SK-N-MC (cell line): ENCODE measurements around the gene COX7A2.

ENCODE experiments used
- DNase-seq: peaks from one replicate; pipeline ENCODE4 v3.0.0-alpha.2; 2011; ENCODE audit warnings: low read depth, low spot score
- H3K27ac ChIP-seq: fragments of 200-600 bp; sonication (generic); 2 replicates; pipeline ENCODE4 v1.5.1; 2016; ENCODE audit warnings: mixed run types
- H3K36me3 ChIP-seq: fragments of 200-600 bp; sonication (generic); 2 replicates; pipeline ENCODE4 v1.6.1; 2017; ENCODE audit warnings: antibody characterized with exemption, low read length, mixed read lengths; ENCODE audit not compliant: insufficient read depth
- H3K4me3 ChIP-seq: fragments of 200-600 bp; sonication (generic); 2 replicates; pipeline ENCODE4 v1.5.1; 2016
- H3K9ac ChIP-seq: fragments of 200-600 bp; sonication (generic); 2 replicates; pipeline ENCODE4 v1.8.0; 2017; ENCODE audit warnings: mixed run types, mixed read lengths; ENCODE audit not compliant: insufficient read length
- H3K9me3 ChIP-seq: fragments of 200-600 bp; sonication (generic); 2 replicates; pipeline ENCODE4 v1.6.1; 2017; ENCODE audit warnings: low read depth, mild to moderate bottlenecking, antibody characterized with exemption, low read length, moderate library complexity, mixed read lengths
- EZH2 ChIP-seq: fragments of 200-600 bp; sonication (generic); IDR thresholded peaks from one replicate; pipeline ENCODE4 v1.6.1; 2017; ENCODE audit warnings: antibody characterized with exemption
- FOXP2 ChIP-seq: optimal IDR thresholded peaks from 2 replicates; pipeline ENCODE3; 2011; ENCODE audit warnings: mild to moderate bottlenecking, moderate library complexity; ENCODE audit not compliant: insufficient read depth; ENCODE audit errors: extremely low read length, control extremely low read depth
- POLR2AphosphoS5 ChIP-seq: IDR thresholded peaks from 2 replicates; pipeline ENCODE4 v1.6.1; 2012; ENCODE audit warnings: mild to moderate bottlenecking, low read depth, low read length, borderline replicate concordance

Gene COX7A2

DNA sequence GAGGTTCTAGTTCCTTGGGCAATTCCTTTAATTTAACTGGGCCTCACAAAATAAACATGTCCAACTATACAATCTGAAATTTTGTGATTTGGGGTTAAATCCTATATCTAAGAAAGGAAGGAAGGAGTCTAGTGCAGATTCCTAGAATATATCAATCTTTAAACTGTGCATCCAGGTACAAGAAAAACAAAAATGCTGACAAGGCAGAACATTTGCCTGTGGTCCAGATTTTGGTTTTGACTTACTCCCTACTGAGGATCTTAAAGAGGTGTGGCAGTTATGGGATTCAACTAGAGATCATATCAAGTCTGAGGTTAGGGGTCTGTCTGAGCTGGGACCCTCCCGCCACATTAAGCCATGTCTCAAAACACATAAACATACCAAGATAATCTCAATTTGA lies 17.7 kb upstream of the COX7A2 start:
- DNase-seq, result no peak
- Histone ChIP-seq H3K9ac (no peak overlapping the region), H3K4me3 (no peak overlapping the region), H3K36me3 (peaks cover 16% of the 10 kb centered on the region), H3K9me3 (no peaks in the 10 kb centered on the region), H3K27ac (no peak overlapping the region)
- no peak for TF ChIP-seq EZH2
- TF ChIP-seq POLR2AphosphoS5, result no peak
- no peak for TF ChIP-seq FOXP2

- Histone ChIP-seq H3K9me3 (no peaks in the 10 kb centered on the region), H3K27ac (no peak overlapping the region), H3K36me3 (peaks cover 29% of the 10 kb centered on the region), H3K9ac (no peak overlapping the region), H3K4me3 (no peak overlapping the region)
- no peak for DNase-seq
- TF ChIP-seq POLR2AphosphoS5 (no peak), EZH2 (no peak), FOXP2 (no peak)
These were observed 13.9 kb upstream of the COX7A2 start for GRCh38 chr6:75257343-75258087.

DNA sequence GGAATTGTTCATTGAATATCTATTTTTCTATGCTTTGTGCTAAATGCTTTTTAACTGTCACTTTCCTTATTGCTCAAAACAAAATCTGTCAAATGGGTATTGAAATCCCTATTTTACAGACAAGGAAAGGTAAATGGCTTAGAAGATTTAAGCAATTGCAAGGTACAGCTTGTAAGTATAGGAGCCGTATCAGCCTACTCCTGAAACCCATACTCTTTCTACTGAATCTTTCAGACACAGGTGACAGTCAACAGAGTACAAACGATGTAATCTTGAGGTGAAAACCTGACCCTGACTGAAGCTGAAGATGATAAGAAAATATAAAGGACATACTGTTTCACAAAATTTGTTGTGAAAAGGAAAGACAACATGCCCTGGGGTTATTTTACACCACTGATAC lies 7.0 kb upstream of the COX7A2 start:
- TF ChIP-seq FOXP2 (no peak), POLR2AphosphoS5 (no peak), EZH2 (no peak)
- no peak for DNase-seq
- H3K9ac ChIP-seq, result no peak overlapping the region
- no peak overlapping the region for H3K4me3 ChIP-seq
- H3K9me3 ChIP-seq, result no peaks in the 10 kb centered on the region
- no peak overlapping the region for H3K27ac ChIP-seq
- H3K36me3 ChIP-seq, result peaks cover 9% of the 10 kb centered on the region; the same call in 1 of the 2 replicates

DNA sequence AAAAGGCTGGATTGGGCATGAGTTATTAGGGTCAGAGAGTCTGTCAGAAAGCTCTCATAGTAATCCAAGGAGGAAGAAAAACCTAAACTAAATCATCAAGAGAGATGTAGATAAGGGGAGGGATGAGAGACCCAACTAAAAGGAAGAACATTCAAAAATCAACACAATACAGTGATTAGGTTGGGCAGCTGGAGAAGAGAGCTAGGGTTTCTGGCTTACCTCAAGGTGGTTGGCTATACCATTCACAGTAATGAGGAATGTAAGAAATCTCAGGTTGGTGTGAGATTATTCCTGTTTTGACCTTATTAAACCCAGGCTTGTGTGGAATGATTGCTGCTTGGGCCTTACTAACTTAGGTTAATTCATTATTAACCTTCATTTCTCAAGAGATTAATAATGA lies 6.2 kb upstream of the COX7A2 start:
- no peaks in the 10 kb centered on the region for H3K9me3 ChIP-seq
- no peak overlapping the region for H3K9ac ChIP-seq
- peaks cover 5% of the 10 kb centered on the region; the same call in 1 of the 2 replicates for H3K36me3 ChIP-seq
- no peak overlapping the region for H3K4me3 ChIP-seq
- DNase-seq, result no peak
- TF ChIP-seq POLR2AphosphoS5 (no peak), EZH2 (no peak), FOXP2 (no peak)
- H3K27ac ChIP-seq, result no peak overlapping the region

- H3K27ac ChIP-seq, result no peak overlapping the region
- H3K4me3 ChIP-seq, result no peak overlapping the region
- no peak overlapping the region for H3K9ac ChIP-seq
- H3K36me3 ChIP-seq, result peaks cover 2% of the 10 kb centered on the region
- H3K9me3 ChIP-seq, result no peaks in the 10 kb centered on the region
- TF ChIP-seq POLR2AphosphoS5 (no peak), FOXP2 (no peak), EZH2 (no peak)
- DNase-seq, result no peak
These were observed 2.8 kb upstream of the COX7A2 start for GRCh38 chr6:75246386-75246785.

GRCh38 chr6:75244063-75244584 lies 523 bp upstream of the COX7A2 start:
- Histone ChIP-seq H3K27ac (peak overlapping the region; percentile 60), H3K9me3 (no peaks in the 10 kb centered on the region), H3K36me3 (peaks cover 22% of the 10 kb centered on the region), H3K9ac (peak overlapping the region; percentile 85), H3K4me3 (peak overlapping the region; percentile 82)
- no peak for DNase-seq
- no peak for TF ChIP-seq FOXP2
- TF ChIP-seq POLR2AphosphoS5, result no peak
- no peak for TF ChIP-seq EZH2

- Histone ChIP-seq H3K4me3 (no peak overlapping the region), H3K9me3 (no peaks in the 10 kb centered on the region), H3K36me3 (peaks cover 43% of the 10 kb centered on the region), H3K27ac (no peak overlapping the region), H3K9ac (no peak overlapping the region)
- DNase-seq, result no peak
- TF ChIP-seq EZH2 (no peak), POLR2AphosphoS5 (peak; percentile 20; the same call in 1 of the 2 replicates)
These were observed 7.0 kb downstream of the COX7A2 start for GRCh38 chr6:75236630-75237029.

DNA sequence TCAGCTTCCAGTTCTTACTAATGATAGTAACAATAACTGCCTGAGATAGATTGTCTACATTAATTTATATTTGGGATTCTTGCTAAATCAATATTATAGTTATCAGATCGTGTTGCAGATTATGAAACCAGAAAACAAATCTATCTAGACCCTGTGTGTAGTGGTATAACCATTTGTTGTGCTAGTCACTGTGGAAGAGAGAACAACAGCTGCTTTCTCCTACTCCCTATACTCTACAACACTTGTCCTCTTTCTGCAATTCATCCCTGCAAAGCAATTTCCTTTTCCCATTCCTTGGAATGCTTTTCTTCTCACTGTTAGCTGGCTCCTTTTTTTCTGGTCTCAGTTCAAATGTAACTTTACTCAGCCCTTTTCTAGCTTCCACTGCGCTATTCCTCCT lies 8.3 kb downstream of the COX7A2 start:
- H3K9me3 ChIP-seq, result no peaks in the 10 kb centered on the region
- DNase-seq, result no peak
- no peak overlapping the region for H3K9ac ChIP-seq
- TF ChIP-seq EZH2, result no peak
- no peak for TF ChIP-seq FOXP2
- no peak for TF ChIP-seq POLR2AphosphoS5
- H3K36me3 ChIP-seq, result peaks cover 32% of the 10 kb centered on the region
- no peak overlapping the region for H3K4me3 ChIP-seq
- no peak overlapping the region for H3K27ac ChIP-seq
